Motor neuron (in vitro differentiated cells): ENCODE measurements around the gene CDC26. TPM values are rescaled to one million over a fixed set of nuclear protein-coding genes. Genes with fewer than 3 reads are reported as not detected.
"Not testable (repeated sequence)": the region's sequence is repeated elsewhere in the genome, so short reads cannot be mapped to it uniquely, and the experiment has no call there.

Experiments used
- ATAC-seq, 8 experiments: fragments of 200-7000 bp; cut with Tn5 transposase; replicated peaks in 6 of 8; 2 replicates each; pipeline ENCODE4 v1.8.0; 2021; ENCODE audit warnings: mild to moderate bottlenecking in 8 of 8, moderate library complexity in 8 of 8
- H3K27ac ChIP-seq, 2 donors: fragments of 250-450 bp; sonication (Bioruptor Pico); 2 replicates each; pipeline ENCODE4 v1.9.0; 2021; ENCODE audit warnings: antibody characterized with exemption in 2 of 2, mild to moderate bottlenecking in 2 of 2, moderate library complexity in 1 of 2
- H3K4me1 ChIP-seq, 2 donors: fragments of 250-450 bp; sonication (Bioruptor Pico); replicated peaks in 1 of 2; 2 replicates each; pipeline ENCODE4 v1.6.1; 2021; ENCODE audit warnings: antibody characterized with exemption in 2 of 2, mild to moderate bottlenecking in 2 of 2, moderate library complexity in 1 of 2
- H3K4me3 ChIP-seq, 5 donors: fragments of 250-450 bp; sonication (Bioruptor Pico); 2 replicates each; pipeline ENCODE4 v1.9.0; 2021; ENCODE audit warnings: antibody characterized with exemption in 5 of 5, mild to moderate bottlenecking in 5 of 5, moderate library complexity in 4 of 5
- WGBS, 10 experiments: fragments of 450-650 bp; shearing (Covaris generic); methylation state at CpG; one replicate each; pipeline ENCODE4 v1.0.0; 2022; 5-methylcytosine and 5-hydroxymethylcytosine counted together
- in situ Hi-C, 9 experiments: fragments of 400-800 bp; cut with MboI; loops; one replicate each; pipeline ENCODE4 v1.15.0; 2021; ENCODE audit warnings: low sequenced_read_pairs in 9 of 9, low pct_unique_long_range_greater_than_20kb in 2 of 9; ENCODE audit not compliant: unreplicated experiment in 9 of 9
- total RNA-seq, 8 experiments: library from RNA; unstranded; fragments of 300-600 nt; gene quantifications; 2 replicates each; pipeline versions ENCODE4 v1.2.3 to v1.2.4, GENCODE V29; 2022

CDC26 gene
- total RNA-seq, 8 experiments from 2014 or later = 26.9 to 45.5 (median 30.9) TPM

GRCh38 chr9:113306566-113306965, 31.2 kb upstream of the CDC26 start:
- H3K27ac ChIP-seq = no peak overlapping the region
- in situ Hi-C loops = loop anchor here in 2 of 9 experiments (25.0 kb wide), 2 partner anchors 281 to 356 kb away; no protein-coding TSS in a partner anchor
- no peak overlapping the region for H3K4me3 ChIP-seq
- no peak for ATAC-seq
- peaks cover 0 to 1% of the 10 kb centered on the region in 2 donors for H3K4me1 ChIP-seq
- 43 to 100% (median 80%) methylated on average over 1 of the region's 1 CpG; no CpG with 5 or more reads in 7 of the 10 experiments for WGBS, 10 experiments

GRCh38 chr9:113302792-113303418, 27.5 kb upstream of the CDC26 start, which contains the start of gene RNF183:
TSS of gene RNF183 (minus strand) at chr9:113303376. CDS start at chr9:113298184, 5,192 bp downstream.
- no peak within 1 kb of the TSS for H3K27ac ChIP-seq
- no peak within 1 kb of the TSS for H3K4me3 ChIP-seq
- 68 to 100% (median 85%) methylated on average over 1 to 21 of the region's 25 CpGs for WGBS, 10 experiments
- peaks cover 0 to 4% of the 10 kb centered on the region in 2 donors for H3K4me1 ChIP-seq
- in situ Hi-C loops = loop anchor here in 2 of 9 experiments (25.0 kb wide), 2 partner anchors 284 to 359 kb away; no protein-coding TSS in a partner anchor
- no peak for ATAC-seq

GRCh38 chr9:113301548-113301947, 26.2 kb upstream of the CDC26 start:
- Histone ChIP-seq H3K4me3 (no peak overlapping the region), H3K4me1 (peaks cover 0 to 4% of the 10 kb centered on the region in 2 donors), H3K27ac (no peak overlapping the region)
- in situ Hi-C loops = loop anchor here in 2 of 9 experiments (25.0 kb wide), 2 partner anchors 286 to 361 kb away; no protein-coding TSS in a partner anchor
- ATAC-seq = peak in 4 of 8 experiments; percentile 21 to 88 (median 52)
- WGBS, 10 experiments = 40 to 100% (median 86%) methylated on average over 1 to 8 of the region's 8 CpGs; no CpG with 5 or more reads in 2 of the 10 experiments

GRCh38 chr9:113299800-113300292, 24.5 kb upstream of the CDC26 start:
- 43 to 100% (median 72%) methylated on average over 1 to 8 of the region's 8 CpGs; no CpG with 5 or more reads in 2 of the 10 experiments for WGBS, 10 experiments
- ATAC-seq = peak in 2 of 8 experiments; percentile 43 to 44
- H3K27ac ChIP-seq = no peak overlapping the region
- H3K4me1 ChIP-seq = peaks cover 0 to 4% of the 10 kb centered on the region in 2 donors
- H3K4me3 ChIP-seq = no peak overlapping the region
- in situ Hi-C loops = loop anchor here in 2 of 9 experiments (25.0 kb wide), 2 partner anchors 287 to 362 kb away; no protein-coding TSS in a partner anchor

GRCh38 chr9:113298924-113299770, 23.8 kb upstream of the CDC26 start:
- peaks cover 0 to 4% of the 10 kb centered on the region in 2 donors for H3K4me1 ChIP-seq
- in situ Hi-C loops = no loop called here
- H3K4me3 ChIP-seq = no peak overlapping the region
- no peak for ATAC-seq
- WGBS, 10 experiments = 74 to 90% (median 79%) methylated on average over 3 to 10 of the region's 15 CpGs; no CpG with 5 or more reads in 1 of the 10 experiments
- H3K27ac ChIP-seq = no peak overlapping the region

GRCh38 chr9:113298311-113298710, 22.9 kb upstream of the CDC26 start:
- Histone ChIP-seq H3K27ac (no peak overlapping the region), H3K4me3 (no peak overlapping the region), H3K4me1 (peaks cover 0 to 4% of the 10 kb centered on the region in 2 donors)
- WGBS, 10 experiments = 71 to 100% (median 78%) methylated on average over 2 to 4 of the region's 8 CpGs; no CpG with 5 or more reads in 6 of the 10 experiments
- in situ Hi-C loops = no loop called here
- no peak for ATAC-seq

- no peak overlapping the region for H3K4me3 ChIP-seq
- H3K4me1 ChIP-seq = peaks cover 0 to 4% of the 10 kb centered on the region in 2 donors
- 35 to 80% (median 67%) methylated on average over 1 to 9 of the region's 9 CpGs; no CpG with 5 or more reads in 1 of the 10 experiments for WGBS, 10 experiments
- in situ Hi-C loops = no loop called here
- H3K27ac ChIP-seq = no peak overlapping the region
- no peak for ATAC-seq
These were observed 21.6 kb upstream of the CDC26 start for GRCh38 chr9:113296796-113297558.

GRCh38 chr9:113296247-113296646, 20.9 kb upstream of the CDC26 start:
- H3K4me1 ChIP-seq, ATAC-seq, in situ Hi-C loops, H3K4me3 ChIP-seq, H3K27ac ChIP-seq: not testable (repeated sequence)
- 90 to 100% (median 99%) methylated on average over 1 to 8 of the region's 8 CpGs; no CpG with 5 or more reads in 4 of the 10 experiments for WGBS, 10 experiments

- H3K4me3 ChIP-seq = no peak overlapping the region
- H3K27ac ChIP-seq = no peak overlapping the region
- 80 to 100% (median 95%) methylated on average over 1 to 6 of the region's 7 CpGs; no CpG with 5 or more reads in 1 of the 10 experiments for WGBS, 10 experiments
- no peaks in the 10 kb centered on the region for H3K4me1 ChIP-seq
- in situ Hi-C loops = no loop called here
- ATAC-seq = peak in 1 of 8 experiments; percentile 60
These were observed 18.0 kb upstream of the CDC26 start for GRCh38 chr9:113293285-113293878.

GRCh38 chr9:113290052-113290607, 14.8 kb upstream of the CDC26 start:
- no peak for ATAC-seq
- in situ Hi-C loops = no loop called here
- 92 to 100% (median 100%) methylated on average over 1 to 6 of the region's 6 CpGs for WGBS, 10 experiments
- Histone ChIP-seq H3K4me1 (no peaks in the 10 kb centered on the region), H3K4me3 (no peak overlapping the region), H3K27ac (no peak overlapping the region)

- in situ Hi-C loops = no loop called here
- 81 to 100% (median 100%) methylated on average over 1 to 2 of the region's 2 CpGs; no CpG with 5 or more reads in 1 of the 10 experiments for WGBS, 10 experiments
- Histone ChIP-seq H3K4me1 (no peaks in the 10 kb centered on the region), H3K4me3 (no peak overlapping the region), H3K27ac (no peak overlapping the region)
- no peak for ATAC-seq
These were observed 13.7 kb upstream of the CDC26 start for GRCh38 chr9:113289091-113289490.

GRCh38 chr9:113281356-113281755, 6.0 kb upstream of the CDC26 start:
- in situ Hi-C loops = no loop called here
- WGBS, 10 experiments = 78 to 100% (median 96%) methylated on average over 1 to 4 of the region's 4 CpGs
- no peak overlapping the region for H3K4me3 ChIP-seq
- no peak for ATAC-seq
- H3K27ac ChIP-seq = no peak overlapping the region
- H3K4me1 ChIP-seq = peaks cover 1 to 5% of the 10 kb centered on the region in 2 donors
